GM21723 (cell line): ENCODE results near the gene MACROD2.
A peak's percentile ranks its signal among the peaks of the same experiment; 100 is the strongest.

ENCODE experiments used
- ATAC-seq: cut with Tn5 transposase; IDR thresholded peaks from one replicate; pipeline ENCODE4 v1.9.1; 2021; ENCODE audit warnings: mild to moderate bottlenecking, moderate library complexity; ENCODE audit not compliant: unreplicated experiment

Gene MACROD2

DNA sequence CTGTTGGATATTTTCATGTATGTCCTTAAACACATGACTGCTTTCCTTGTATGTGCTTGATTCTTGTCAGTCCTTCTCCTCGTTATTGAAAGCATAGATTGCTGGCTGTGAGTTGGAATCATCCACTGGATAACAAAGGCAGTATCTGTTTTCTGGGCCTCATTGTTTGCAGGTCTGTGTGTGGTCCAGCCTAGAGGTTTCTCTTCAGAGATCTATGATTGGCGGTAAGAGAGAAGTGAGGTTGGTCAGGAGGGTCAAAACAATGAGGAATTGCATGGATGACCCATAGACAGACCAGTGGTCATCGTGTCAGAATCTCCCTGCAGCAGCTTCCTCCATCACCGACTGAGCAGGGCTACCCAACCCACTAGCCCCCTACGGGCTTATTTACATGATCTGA is 1663.0 kb downstream of the MACROD2 start:
- no peak for ATAC-seq

DNA sequence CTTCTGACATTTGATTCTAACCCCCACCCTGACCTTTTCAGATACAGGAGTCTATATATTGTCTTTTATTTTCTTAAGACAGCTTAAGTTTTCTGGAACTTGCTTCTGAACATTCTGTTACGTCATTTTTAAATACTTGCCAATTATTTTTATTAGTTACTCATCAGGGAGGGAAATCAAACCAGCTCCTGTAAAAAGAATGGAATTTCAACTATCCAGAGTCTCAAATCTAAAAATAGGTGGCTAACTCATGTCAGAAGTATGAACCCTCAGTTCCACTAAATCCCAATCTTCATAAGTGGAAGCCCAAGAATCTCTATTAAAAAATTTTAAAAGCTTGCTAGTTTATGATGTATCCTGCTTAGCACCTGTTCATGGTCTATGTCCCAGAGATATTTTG is 1677.9 kb downstream of the MACROD2 start:
- ATAC-seq: no peak

DNA sequence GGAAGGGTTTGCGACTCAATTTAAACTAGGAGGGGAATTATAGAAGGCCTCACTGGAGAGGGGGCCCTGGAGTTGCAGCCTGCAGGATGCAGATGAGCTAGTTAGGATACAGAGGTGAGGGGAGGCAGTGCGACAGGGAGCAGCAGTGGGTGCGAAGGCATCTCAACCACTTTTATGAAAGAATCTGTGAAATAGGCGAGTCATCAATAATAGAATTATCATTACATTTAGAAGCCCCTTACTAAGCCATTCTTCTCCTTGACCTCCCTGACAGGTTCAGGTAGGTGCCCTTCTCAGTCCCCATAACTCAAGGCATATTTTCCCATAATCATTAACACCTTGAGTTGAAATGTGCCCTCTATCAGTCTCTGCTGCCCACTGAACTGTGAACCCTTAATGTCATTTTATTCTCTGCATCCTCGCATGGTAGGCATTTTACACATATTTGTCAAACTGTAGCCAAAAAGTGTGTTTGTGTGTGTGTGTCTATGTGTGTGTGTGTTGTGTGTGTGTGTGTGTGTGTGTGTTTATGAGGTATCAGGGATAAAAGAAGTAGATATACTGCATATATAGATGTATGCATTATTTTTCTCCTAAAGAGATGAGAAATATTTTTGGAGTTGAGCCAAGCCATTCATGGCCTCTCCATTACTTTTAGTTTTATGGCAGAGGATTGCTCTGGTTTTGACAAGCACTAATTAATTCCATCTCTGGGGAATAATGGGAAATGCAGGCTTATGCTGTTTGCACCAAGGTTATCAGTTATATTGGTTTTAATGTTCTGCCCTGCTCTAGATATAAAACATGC is 1679.1 kb downstream of the MACROD2 start:
- no peak for ATAC-seq

DNA sequence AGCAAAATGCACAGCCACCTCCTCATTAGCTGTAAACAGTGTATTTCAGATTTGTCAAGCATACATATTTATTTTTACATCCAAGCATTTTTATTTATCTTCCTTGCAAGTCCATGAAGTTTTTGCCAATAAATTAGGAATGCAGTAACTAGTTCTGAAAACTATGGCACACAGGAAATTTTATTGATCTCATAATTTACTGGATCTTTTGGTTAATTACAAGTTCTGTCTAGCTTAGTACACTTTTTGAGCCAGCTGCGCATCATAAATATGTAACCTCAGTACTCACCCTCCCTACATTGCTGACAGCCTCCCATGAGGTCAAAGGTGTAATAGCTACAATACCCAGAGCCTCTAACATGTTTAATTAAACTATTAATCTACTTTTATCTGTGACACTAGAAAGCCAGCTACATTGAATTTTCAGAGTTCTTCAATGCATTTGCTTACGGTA is 1679.8 kb downstream of the MACROD2 start:
- ATAC-seq: no peak

DNA sequence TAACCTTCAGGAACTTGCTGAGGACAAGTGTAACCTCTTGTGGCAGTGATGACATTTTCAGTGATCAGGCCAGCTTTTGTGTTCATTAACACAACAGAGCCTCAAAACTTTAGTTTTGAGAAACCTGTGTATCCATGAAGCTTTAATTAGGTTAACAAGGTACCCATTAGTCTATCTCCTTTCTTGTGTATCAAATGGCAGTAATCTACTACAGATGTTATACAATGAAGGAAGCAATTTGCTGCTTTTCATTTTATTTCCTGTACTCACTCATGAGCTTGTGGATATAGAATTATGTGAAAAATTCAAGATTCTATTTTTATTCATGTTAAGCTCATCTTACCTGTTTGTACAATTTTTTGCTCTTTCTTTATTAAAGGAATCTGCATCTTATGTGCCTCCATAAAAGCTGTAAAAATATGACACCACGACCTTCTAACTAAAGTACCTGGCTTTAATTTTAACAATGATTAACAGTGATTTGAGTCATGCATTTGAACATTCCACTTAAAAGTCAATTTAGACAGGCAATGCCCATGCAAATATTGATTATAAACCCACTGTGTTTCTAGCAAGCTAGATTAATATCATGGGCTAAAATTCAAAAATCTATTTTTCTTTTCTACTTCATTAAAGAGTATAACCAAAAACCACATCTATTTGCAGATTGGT is 1680.6 kb downstream of the MACROD2 start:
- ATAC-seq: no peak

DNA sequence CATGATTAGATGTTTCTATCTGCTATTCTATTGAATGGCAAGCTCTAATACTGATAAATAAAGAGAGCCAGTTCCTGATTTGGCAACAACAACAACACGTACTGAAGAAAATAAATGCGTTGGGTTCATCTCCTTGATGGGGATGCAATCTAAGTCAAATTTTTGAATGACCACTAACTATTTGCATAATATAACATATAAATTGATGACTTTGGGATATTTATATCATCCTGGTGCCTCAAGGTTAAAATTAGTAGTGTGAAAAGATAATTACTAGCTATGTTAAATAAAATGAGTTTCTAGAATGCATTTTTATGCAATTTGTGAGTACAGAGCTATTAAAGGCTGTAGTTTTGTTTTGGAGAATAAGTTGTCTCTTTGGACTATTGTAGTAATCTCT is 1681.5 kb downstream of the MACROD2 start:
- ATAC-seq: no peak

DNA sequence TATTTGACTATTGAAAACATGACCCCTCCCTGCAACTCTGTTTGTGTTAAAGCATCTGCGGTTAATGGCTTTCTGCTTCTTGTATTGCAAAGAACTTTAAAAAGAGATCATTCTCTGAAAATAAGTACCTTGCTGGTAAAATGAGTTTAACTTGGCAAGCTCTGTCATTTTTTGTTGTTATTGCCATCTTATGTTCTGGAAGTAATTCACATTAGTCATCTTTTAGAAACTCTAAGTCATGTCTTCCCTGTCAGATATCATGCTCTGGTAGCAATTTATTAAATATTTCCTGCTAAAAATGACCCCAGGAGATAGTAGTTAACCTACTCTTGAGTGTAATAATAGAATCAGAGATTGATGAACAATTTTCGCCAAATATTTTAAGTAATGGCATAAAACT is 1687.4 kb downstream of the MACROD2 start:
- ATAC-seq: no peak

DNA sequence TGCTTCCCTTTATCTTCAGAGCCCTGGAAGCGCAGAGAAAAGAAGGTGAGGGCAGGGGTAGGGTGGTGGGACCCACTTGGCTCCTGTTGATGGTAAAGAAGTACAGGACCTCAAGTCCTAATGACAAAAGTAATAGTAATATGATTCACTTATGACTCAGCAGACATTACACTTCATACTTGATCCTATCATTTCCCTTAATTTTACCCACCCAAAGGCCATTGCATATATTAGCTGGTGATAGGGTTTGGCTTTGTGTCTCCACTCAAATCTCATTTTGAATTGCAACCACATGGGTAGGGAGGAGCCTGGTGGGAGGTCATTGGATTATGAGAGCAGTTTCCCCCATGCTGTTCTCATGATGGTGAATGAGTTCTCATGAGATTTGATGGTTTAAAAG is 1697.3 kb downstream of the MACROD2 start:
- no peak for ATAC-seq

DNA sequence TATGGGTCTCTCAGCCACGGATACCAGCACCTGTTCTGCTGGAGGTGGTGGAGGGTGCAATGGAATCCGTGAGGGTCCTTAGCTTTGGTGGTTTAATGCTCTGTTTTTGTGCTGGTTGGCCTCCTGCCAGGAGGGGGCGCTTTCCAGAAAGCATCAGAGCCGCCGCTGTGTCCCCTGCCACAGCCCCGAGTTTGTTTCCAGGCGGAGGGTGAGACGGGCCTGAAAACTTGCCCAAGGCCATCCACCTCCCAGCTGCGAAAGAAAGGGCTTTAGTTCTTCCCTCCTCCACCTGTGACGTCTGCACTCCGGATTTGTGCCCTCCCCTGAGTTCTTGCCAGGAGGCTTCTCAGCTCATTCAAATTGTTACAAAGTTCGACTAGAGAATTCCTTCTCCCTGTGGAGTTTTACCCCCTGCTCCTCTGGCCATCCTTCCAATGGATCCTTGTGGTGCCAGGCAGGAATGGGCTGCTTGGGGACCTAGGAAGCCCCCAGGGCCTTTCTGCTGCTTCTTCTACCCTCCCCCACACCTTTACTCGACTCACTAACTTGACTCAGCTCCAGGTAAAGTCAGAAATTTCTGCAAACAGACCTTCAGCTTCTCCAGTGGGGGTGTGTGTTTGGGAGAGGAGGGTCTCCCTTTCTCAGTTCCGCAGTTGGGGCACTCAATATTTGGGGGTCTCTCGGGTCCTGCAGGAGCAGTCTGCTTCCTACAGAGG is 1704.3 kb downstream of the MACROD2 start:
- ATAC-seq: no peak

DNA sequence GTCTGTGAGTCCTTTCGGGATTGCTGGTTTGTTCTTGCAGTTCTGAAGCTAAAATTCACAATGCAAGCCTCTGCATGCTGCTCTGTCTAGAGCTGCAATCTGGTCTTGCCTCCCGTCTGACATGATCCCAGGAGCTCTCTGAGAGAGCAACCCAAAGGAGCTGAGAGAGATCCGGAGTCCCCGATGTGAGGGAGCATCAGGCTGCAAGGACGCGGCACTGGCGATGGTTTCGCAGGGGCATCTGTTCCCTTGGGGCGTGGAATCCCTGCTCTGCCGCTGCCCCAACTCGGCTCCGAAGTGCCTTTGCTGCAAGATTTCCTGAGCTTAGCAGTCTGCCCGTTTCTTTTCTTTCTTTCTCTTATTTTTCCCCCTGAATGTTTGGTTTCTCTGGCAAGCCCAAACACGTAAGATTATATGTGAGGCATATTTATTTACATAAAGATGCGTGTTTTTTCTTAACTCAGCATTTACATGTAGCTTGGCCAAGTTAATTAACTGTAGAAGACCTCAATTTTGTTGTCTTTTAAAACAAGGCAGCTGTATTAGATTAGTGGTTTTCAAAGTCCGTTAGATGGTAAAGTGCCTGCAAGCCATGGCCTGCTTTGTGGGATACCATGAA is 1704.9 kb downstream of the MACROD2 start:
- no peak for ATAC-seq

DNA sequence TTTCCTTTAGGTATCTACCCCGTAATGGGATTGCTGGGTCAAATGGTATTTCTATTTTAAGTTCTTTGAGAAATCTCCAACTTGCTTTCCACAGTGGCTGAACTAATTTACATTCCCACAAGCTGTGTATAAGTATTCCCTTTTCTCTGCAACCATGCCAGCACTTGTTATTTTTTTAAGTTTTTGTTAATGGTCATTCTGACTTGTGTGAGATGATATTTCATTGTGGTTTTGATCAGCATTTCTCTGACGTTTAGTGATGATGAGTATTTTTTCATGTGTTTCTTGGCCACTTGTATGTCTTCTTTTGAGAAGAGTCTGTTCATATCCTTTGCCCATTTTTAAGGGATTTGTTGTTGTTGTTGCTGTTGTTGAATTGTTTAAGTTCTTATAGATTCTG is 1706.8 kb downstream of the MACROD2 start:
- ATAC-seq: no peak

DNA sequence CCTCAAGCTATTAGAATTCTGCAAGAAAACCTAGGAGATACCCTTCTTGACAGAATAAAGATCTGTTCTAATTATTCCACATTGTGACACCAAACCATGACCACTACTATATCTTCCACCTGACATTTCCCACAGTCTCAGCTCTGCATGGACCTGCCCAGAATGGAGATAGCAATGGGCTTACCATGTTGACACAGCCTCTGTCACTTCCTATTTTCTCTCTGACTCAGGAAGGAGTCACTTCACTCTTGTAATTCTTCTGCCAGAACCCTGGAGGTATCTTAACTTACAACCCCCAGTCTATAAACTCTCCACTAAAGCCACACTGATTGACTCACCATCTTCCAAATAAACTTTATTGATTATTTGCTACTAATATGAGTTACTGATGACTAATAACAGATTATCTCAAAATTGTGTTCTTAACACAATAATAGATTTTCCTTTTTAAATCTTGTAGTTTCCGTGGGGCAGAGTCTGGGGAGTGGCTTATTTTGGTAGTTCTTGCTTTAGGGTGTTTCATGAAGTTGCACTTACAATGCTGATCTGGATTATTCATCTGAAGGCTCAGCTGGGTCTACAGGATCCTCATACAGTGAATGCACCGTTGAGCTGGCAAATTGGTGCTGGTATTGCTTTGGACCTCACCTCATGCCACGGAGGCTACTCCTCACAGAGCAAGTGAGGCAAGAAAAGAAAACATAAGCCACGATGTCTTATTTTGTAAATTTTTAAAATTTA is 1708.0 kb downstream of the MACROD2 start:
- no peak for ATAC-seq

DNA sequence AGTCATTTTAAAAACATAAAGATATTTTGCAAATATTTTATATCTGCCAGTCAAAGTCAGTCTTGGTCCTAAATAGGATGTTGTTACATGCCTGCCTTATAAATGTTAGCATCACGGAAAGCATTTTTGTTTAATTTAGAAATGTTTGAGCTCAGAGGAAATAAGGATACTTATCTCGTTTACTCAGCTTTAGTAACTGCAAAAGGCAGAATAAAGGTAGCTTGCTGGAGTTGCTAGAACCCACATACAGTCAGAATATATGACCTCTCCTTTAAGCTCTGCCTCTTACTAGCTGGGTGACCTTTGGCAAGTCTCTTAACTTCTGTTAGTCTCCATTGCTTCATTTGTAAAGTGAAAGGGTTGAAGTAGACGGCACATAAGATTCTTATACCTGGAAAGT is 1710.7 kb downstream of the MACROD2 start:
- ATAC-seq: no peak

DNA sequence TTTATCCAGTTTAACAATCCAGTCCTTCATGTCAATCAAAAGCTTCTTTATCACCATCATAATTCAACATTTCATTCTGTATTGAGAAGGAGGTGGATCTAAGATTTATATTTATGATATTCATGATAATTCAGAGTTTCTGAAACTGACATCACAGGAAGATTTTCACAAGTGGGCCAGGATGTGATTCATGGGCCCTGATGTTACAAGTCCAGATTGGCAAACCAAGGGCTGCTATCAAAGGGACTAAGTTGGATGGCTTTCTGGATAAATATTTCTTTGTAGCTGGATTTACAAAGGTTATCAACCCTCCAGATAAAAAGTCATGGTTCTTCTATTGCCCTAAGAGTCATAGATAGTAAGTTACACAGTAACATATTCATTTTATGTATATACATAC is 1711.4 kb downstream of the MACROD2 start:
- no peak for ATAC-seq

DNA sequence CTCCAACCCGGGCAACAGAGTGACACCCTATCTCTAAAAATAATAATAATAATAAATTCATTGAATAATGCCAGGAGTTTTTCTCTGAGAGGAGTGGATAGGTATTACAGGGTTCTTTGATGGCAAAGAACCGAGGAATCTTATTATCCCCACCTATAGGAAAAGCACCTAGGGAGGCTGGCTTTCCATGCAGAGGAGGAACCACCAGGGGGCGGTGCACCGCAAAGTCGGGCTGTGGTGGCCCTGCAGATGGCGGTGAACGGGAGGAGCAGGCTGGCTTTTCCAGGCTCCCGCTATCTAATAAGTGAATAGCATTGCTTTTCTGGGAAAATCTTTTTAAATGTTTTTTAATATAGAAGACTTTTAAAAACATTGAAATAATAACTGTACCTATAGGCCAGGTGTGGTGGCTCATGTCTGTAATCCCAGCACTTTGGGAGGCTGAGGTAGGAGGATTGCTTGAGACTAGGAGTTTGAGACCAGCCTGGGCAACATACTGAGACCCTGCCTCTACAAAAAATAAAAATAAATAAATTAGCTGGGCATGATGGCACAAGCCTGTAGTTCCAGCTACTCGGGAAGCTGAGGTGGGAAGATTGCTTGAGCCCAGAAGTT is 1713.8 kb downstream of the MACROD2 start:
- ATAC-seq: peak; percentile 65

DNA sequence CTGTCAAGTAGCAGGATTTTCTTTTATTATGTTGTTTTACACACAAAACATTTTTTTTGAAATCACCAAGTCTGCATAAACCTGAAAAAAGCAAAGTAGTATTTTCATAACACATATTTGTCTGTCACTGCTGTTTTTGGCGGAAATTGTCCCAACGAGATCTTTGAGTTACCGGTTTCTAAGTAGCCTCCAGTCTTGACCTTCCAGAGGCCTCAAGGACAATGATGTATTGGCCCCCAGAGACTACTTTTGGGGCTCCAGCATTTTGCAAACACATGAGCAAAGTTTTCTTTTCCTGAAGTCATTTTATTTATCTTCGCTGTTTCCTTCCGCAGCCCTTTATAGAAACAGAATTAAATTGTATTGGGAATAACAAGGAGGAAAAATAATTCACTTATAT is 1715.3 kb downstream of the MACROD2 start:
- no peak for ATAC-seq

DNA sequence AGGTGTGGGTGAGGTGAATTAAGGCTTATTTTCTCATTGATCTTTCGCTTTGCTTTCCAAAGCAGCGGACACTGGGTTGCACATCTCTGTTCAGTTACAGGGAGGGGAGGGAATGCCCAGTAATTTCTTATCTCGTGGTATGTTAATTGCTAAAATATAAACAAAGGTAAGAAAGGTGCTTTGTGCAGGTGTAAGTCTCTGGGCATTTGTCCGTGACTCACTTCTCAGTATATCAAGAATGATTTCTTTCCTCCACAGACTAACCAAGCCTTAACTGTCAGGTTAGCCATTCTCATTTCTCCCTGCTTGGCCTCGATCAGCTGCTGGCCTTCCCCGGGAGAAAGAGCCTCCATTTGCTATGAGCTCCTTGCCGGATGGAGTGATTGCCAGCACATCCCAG is 1715.9 kb downstream of the MACROD2 start:
- ATAC-seq: no peak

DNA sequence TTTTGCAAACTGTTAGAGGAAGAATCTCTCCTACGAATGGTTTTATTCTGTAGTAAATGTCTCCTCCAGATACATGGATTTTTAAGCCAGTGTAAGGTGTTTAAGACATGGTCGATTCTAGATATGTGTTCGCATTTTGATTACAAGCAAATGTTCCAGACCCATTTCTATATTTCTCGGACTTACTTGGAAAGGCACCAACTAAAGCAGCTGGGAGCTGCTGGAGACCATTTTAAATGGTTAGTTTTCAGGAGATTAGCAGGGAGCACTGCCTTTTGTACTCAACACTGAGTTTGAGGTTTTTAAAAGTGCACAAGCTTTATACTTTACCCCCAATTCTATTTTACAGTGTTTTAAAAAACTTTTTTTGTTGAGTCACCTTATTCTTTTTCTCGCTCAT is 1720.9 kb downstream of the MACROD2 start:
- no peak for ATAC-seq

DNA sequence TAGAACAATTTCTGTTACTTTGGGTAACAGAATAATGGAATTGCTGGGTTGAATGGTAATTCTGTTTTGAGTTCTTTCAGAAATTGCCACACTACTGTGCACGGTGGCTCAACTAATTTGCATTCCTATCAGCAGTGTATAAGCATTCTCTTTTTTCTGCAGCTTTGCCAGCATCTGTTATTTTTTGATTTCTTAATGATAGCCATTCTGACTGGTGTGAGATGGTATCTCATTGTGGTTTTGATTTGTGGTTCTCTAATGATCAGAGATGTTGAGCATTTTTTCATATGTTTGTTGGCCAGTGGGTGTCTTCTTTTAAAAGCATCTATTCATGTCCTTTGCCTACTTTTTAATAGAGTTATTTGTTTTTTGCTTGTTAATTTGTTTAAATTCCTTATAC is 1731.1 kb downstream of the MACROD2 start:
- ATAC-seq: no peak

DNA sequence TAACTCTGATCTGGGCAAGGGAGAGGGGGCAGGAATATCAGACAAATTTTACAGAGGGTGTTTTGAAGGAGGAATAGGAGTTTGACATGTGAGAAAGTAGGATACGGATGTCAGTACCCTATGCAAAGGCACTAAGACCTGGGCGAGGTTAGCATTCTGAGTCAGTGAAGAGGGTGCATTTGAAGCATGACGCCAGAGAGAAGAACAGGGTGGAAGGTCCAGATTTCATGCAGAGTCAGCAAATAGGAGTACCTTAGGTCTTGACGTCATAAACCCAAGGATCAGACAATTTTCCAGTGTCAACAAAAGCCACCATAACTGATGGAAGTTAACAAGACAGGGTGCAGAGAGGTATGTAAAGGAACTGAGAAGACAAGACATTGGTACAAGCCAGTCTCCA is 1738.7 kb downstream of the MACROD2 start:
- no peak for ATAC-seq
